Myocyte (in vitro differentiated cells): ENCODE measurements around the gene UNC79. TPM values are rescaled to one million over a fixed set of nuclear protein-coding genes. Genes with fewer than 3 reads are reported as not detected.
"Not testable (repeated sequence)": the region's sequence is repeated elsewhere in the genome, so short reads cannot be mapped to it uniquely, and the experiment has no call there.

Source experiments
- DNase-seq: peaks from one replicate; pipeline ENCODE4 v3.0.0-alpha.2; 2012; ENCODE audit warnings: low read depth
- polyA plus RNA-seq: library from polyadenylated mRNA; unstranded; fragments of >200 nt; gene quantifications from one replicate; pipeline ENCODE4 v1.2.1, GENCODE V29; 2012; ENCODE audit warnings: missing spikeins
- total RNA-seq: library from RNA; depleted of rRNA; stranded (reverse); fragments of >200 nt; gene quantifications from 2 replicates; pipeline ENCODE4 v1.2.3, GENCODE V29; 2014

UNC79 gene
- 0.67 and 0.83 TPM in 2 replicates for total RNA-seq
- 0.39 TPM for polyA plus RNA-seq

GRCh38 chr14:93430315-93431035 is at the start of gene UNC79:
Gene UNC79, plus strand, starts transcription at chr14:93430939. Its CDS starts 91 bp downstream, at chr14:93431030.
- DNase-seq, result no peak

GRCh38 chr14:93381644-93382043 is 49.1 kb upstream of the UNC79 start:
- DNase-seq, result no peak

- not testable (repeated sequence) for DNase-seq
Observed at GRCh38 chr14:93384256-93384655, 46.5 kb upstream of the UNC79 start.

GRCh38 chr14:93395231-93395630 is 35.5 kb upstream of the UNC79 start:
- DNase-seq, result no peak

GRCh38 chr14:93396456-93396855 is 34.3 kb upstream of the UNC79 start:
- no peak for DNase-seq

- DNase-seq, result no peak
Observed at GRCh38 chr14:93398491-93398890, 32.2 kb upstream of the UNC79 start.

GRCh38 chr14:93402951-93403350 is 27.8 kb upstream of the UNC79 start:
- no peak for DNase-seq

- no peak for DNase-seq
Observed at GRCh38 chr14:93410021-93410420, 20.7 kb upstream of the UNC79 start.

GRCh38 chr14:93410893-93411292 is 19.8 kb upstream of the UNC79 start:
- no peak for DNase-seq

- not testable (repeated sequence) for DNase-seq
Observed at GRCh38 chr14:93425136-93425535, 5.6 kb upstream of the UNC79 start.

- DNase-seq, result no peak
Observed at GRCh38 chr14:93426750-93427149, 4.0 kb upstream of the UNC79 start.

- no peak for DNase-seq
Observed at GRCh38 chr14:93431036-93431670, 414 bp downstream of the UNC79 start.

- DNase-seq, result no peak
Observed at GRCh38 chr14:93454224-93454623, 23.5 kb downstream of the UNC79 start.

- no peak for DNase-seq
Observed at GRCh38 chr14:93456356-93456755, 25.6 kb downstream of the UNC79 start.

GRCh38 chr14:93458234-93458633 is 27.5 kb downstream of the UNC79 start:
- no peak for DNase-seq

GRCh38 chr14:93462479-93462878 is 31.7 kb downstream of the UNC79 start:
- DNase-seq, result no peak

- no peak for DNase-seq
Observed at GRCh38 chr14:93464271-93464670, 33.5 kb downstream of the UNC79 start.

- DNase-seq, result no peak
Observed at GRCh38 chr14:93475471-93475870, 44.7 kb downstream of the UNC79 start.

- no peak for DNase-seq
Observed at GRCh38 chr14:93476305-93476704, 45.6 kb downstream of the UNC79 start.

- DNase-seq, result not testable (repeated sequence)
Observed at GRCh38 chr14:93479074-93479473, 48.3 kb downstream of the UNC79 start.

GRCh38 chr14:93480867-93481266 is 50.1 kb downstream of the UNC79 start:
- no peak for DNase-seq

GRCh38 chr14:93481758-93482157 is 51.0 kb downstream of the UNC79 start:
- DNase-seq, result no peak

- no peak for DNase-seq
Observed at GRCh38 chr14:93490001-93490400, 59.3 kb downstream of the UNC79 start.
